Common myeloid progenitor, CD34-positive (primary cell): ENCODE measurements around the gene PLCXD1.

ENCODE experiments used
- CTCF ChIA-PET: fragments of 350-600 bp; sonication (Branson Sonifier 250); formaldehyde crosslinking; loops from one replicate; lab custom pipeline; 2021; ENCODE audit warnings: antibody characterized with exemption; lab: Charles Lee
- POLR2A ChIA-PET: fragments of 350-600 bp; sonication (Branson Sonifier 250); formaldehyde crosslinking; loops from one replicate; lab custom pipeline; 2021; ENCODE audit warnings: antibody characterized with exemption; lab: Charles Lee
- DNase-seq, 3 donors: peaks; one replicate each; pipeline versions ENCODE4 v3.0.0 to v3.0.0-alpha.2; 2013
- H3K27ac ChIP-seq, 2 experiments: 1 replicate in 1 of 2; 2 replicates in 1 of 2; pipeline ENCODE4 v1.7.0; 2013; ENCODE audit warnings: inconsistent platforms in 2 of 2, low read length in 2 of 2, mild to moderate bottlenecking in 2 of 2, low read depth in 1 of 2, moderate library complexity in 1 of 2; ENCODE audit not compliant: severe bottlenecking in 2 of 2, insufficient read depth in 1 of 2, poor library complexity in 1 of 2
- H3K27me3 ChIP-seq, 5 experiments: replicated peaks in 2 of 5; 1 replicate in 3 of 5; 2 replicates in 2 of 5; pipeline versions ENCODE4 v1.6.1 to v1.7.0; 2013; ENCODE audit warnings: low read length in 4 of 5, mild to moderate bottlenecking in 2 of 5, moderate library complexity in 2 of 5, inconsistent platforms in 1 of 5; ENCODE audit not compliant: insufficient read depth in 5 of 5, control insufficient read depth in 4 of 5
- H3K36me3 ChIP-seq, 4 experiments: 1 replicate in 2 of 4; 2 replicates in 2 of 4; pipeline versions ENCODE4 v1.6.1 to v1.7.0; 2013; ENCODE audit warnings: low read length in 3 of 4, control low read depth in 1 of 4, mild to moderate bottlenecking in 1 of 4; ENCODE audit not compliant: control insufficient read depth in 4 of 4, insufficient read depth in 4 of 4
- H3K4me1 ChIP-seq, 4 experiments: 1 replicate in 3 of 4; 2 replicates in 1 of 4; pipeline versions ENCODE4 v1.6.1 to v1.7.1; 2013; ENCODE audit warnings: low read length in 3 of 4, mild to moderate bottlenecking in 3 of 4, control low read depth in 1 of 4, inconsistent platforms in 1 of 4, moderate library complexity in 1 of 4; ENCODE audit not compliant: control insufficient read depth in 4 of 4, insufficient read depth in 4 of 4; ENCODE audit errors: control extremely low read depth in 1 of 4
- H3K4me3 ChIP-seq, 7 experiments: 1 replicate in 4 of 7; 2 replicates in 3 of 7; pipeline versions ENCODE4 v1.5.1 to v1.7.0; 2013; ENCODE audit warnings: mild to moderate bottlenecking in 7 of 7, low read length in 6 of 7, moderate library complexity in 6 of 7, inconsistent platforms in 2 of 7, low read depth in 2 of 7, control low read depth in 1 of 7; ENCODE audit not compliant: insufficient read depth in 4 of 7, control insufficient read depth in 1 of 7; ENCODE audit errors: extremely low read depth in 1 of 7
- H3K9me3 ChIP-seq, 5 experiments: 1 replicate in 4 of 5; 2 replicates in 1 of 5; pipeline versions ENCODE4 v1.6.1 to v1.7.1; 2013; ENCODE audit warnings: low read length in 4 of 5, mild to moderate bottlenecking in 2 of 5, inconsistent platforms in 1 of 5, low read depth in 1 of 5, moderate library complexity in 1 of 5; ENCODE audit not compliant: control insufficient read depth in 4 of 5, insufficient read depth in 2 of 5; ENCODE audit errors: control extremely low read depth in 1 of 5
- WGBS: methylation state at CpG from one replicate; pipeline ENCODE4 v1.1.5; 2013; ENCODE audit not compliant: insufficient coverage; 5-methylcytosine and 5-hydroxymethylcytosine counted together

PLCXD1 gene

GRCh38 chrX:257681-258289 is 23.4 kb upstream of the PLCXD1 start:
- peaks cover 0 to 5% (median 0%) of the 10 kb centered on the region in 5 experiments for H3K9me3 ChIP-seq
- WGBS: 85% methylated on average over 15 of the region's 21 CpGs
- H3K27ac ChIP-seq: no peak overlapping the region
- POLR2A ChIA-PET: no interaction called here
- CTCF ChIA-PET: no interaction called here
- H3K4me3 ChIP-seq: no peak overlapping the region
- H3K27me3 ChIP-seq: no peaks in the 10 kb centered on the region
- no peaks in the 10 kb centered on the region for H3K36me3 ChIP-seq
- H3K4me1 ChIP-seq: peaks cover 0 to 6% (median 0%) of the 10 kb centered on the region in 4 experiments
- no peak for DNase-seq

GRCh38 chrX:258291-259040 is 22.7 kb upstream of the PLCXD1 start:
- Histone ChIP-seq H3K9me3 (peaks cover 0 to 5% (median 0%) of the 10 kb centered on the region in 5 experiments), H3K4me1 (peaks cover 0 to 6% (median 0%) of the 10 kb centered on the region in 4 experiments), H3K4me3 (no peak overlapping the region), H3K27ac (no peak overlapping the region), H3K27me3 (no peaks in the 10 kb centered on the region), H3K36me3 (no peaks in the 10 kb centered on the region)
- ChIA-PET POLR2A (no interaction called here), CTCF (no interaction called here)
- WGBS: 90% methylated on average over 7 of the region's 8 CpGs
- no peak for DNase-seq

GRCh38 chrX:259692-260355 is 21.4 kb upstream of the PLCXD1 start:
- ChIA-PET CTCF (no interaction called here), POLR2A (no interaction called here)
- no peaks in the 10 kb centered on the region for H3K27me3 ChIP-seq
- H3K4me1 ChIP-seq: peaks cover 0 to 6% (median 0%) of the 10 kb centered on the region in 4 experiments
- peak overlapping the region in 1 of 7 experiments; percentile 37 for H3K4me3 ChIP-seq
- no peaks in the 10 kb centered on the region for H3K36me3 ChIP-seq
- 72% methylated on average over 19 of the region's 21 CpGs for WGBS
- H3K27ac ChIP-seq: no peak overlapping the region
- DNase-seq: peak in 2 of 3 donors; percentile 58 to 63
- no peaks in the 10 kb centered on the region for H3K9me3 ChIP-seq

- peaks cover 0 to 6% (median 0%) of the 10 kb centered on the region in 4 experiments for H3K4me1 ChIP-seq
- no peaks in the 10 kb centered on the region for H3K27me3 ChIP-seq
- WGBS: 85% methylated on average over 27 of the region's 32 CpGs
- no peak overlapping the region for H3K27ac ChIP-seq
- no peaks in the 10 kb centered on the region for H3K9me3 ChIP-seq
- no peak for DNase-seq
- H3K36me3 ChIP-seq: no peaks in the 10 kb centered on the region
- H3K4me3 ChIP-seq: no peak overlapping the region
- ChIA-PET CTCF (no interaction called here), POLR2A (no interaction called here)
Observed at GRCh38 chrX:261167-261918, 19.8 kb upstream of the PLCXD1 start.

GRCh38 chrX:261919-262352 is 19.2 kb upstream of the PLCXD1 start:
- H3K4me3 ChIP-seq: no peak overlapping the region
- H3K9me3 ChIP-seq: no peaks in the 10 kb centered on the region
- WGBS: 95% methylated on average over 7 of the region's 12 CpGs
- DNase-seq: no peak
- H3K4me1 ChIP-seq: peaks cover 0 to 6% (median 0%) of the 10 kb centered on the region in 4 experiments
- ChIA-PET CTCF (no interaction called here), POLR2A (no interaction called here)
- no peaks in the 10 kb centered on the region for H3K27me3 ChIP-seq
- no peak overlapping the region for H3K27ac ChIP-seq
- H3K36me3 ChIP-seq: no peaks in the 10 kb centered on the region

- peaks cover 0 to 6% (median 0%) of the 10 kb centered on the region in 4 experiments for H3K4me1 ChIP-seq
- no peaks in the 10 kb centered on the region for H3K9me3 ChIP-seq
- CTCF ChIA-PET: no interaction called here
- WGBS: 94% methylated on average over 8 of the region's 13 CpGs
- no peak for DNase-seq
- no peaks in the 10 kb centered on the region for H3K36me3 ChIP-seq
- no peaks in the 10 kb centered on the region for H3K27me3 ChIP-seq
- POLR2A ChIA-PET: no interaction called here
- no peak overlapping the region for H3K27ac ChIP-seq
- no peak overlapping the region for H3K4me3 ChIP-seq
Observed at GRCh38 chrX:262381-262909, 18.7 kb upstream of the PLCXD1 start.
